ENCODE measurements around the gene MMP17. TPM values are rescaled to one million over a fixed set of nuclear protein-coding genes. Genes with fewer than 3 reads are reported as not detected.
"Not testable (repeated sequence)": the region's sequence is repeated elsewhere in the genome, so short reads cannot be mapped to it uniquely, and the experiment has no call there.

Gene MMP17
- total and polyA plus RNA-seq, 2 donors (not counting 3 experiments of a cell fraction or from before 2014, with no cell fraction given): 3.6 to 10.8 TPM

DNA sequence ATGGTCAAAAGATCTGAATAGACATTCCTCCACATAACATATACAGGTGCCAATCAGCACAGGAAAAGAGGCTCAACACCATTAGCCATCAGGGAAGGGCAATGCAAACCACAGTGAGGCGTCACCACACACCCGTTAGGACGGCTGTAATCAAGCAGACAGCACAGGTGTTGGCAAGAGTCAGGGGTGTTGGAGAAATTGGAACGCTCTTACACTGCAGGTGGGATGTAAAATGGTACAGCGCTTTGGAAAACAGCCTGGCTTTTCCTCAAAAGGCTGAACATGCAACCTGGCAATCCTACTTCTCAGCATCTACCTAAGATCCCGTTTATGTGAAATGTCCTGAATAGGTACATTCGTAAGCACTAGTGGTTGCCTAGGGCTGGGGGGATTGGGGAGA lies 21.5 kb upstream of the MMP17 start:
- no peak for DNase-seq (ENCODE audit: low read depth, low spot score)
- intact Hi-C loops (cut with micrococcal nuclease): no loop called here
- no peaks in the 10 kb centered on the region for H3K9me3 ChIP-seq (replicated peaks; ENCODE audit: control insufficient read depth, insufficient read depth, low read length)
- no peak overlapping the region for H3K4me2 ChIP-seq (ENCODE audit: insufficient read depth, low read length)
- no peak overlapping the region for H3K27ac ChIP-seq (ENCODE audit: insufficient read depth, low read depth, low read length)
- FAIRE-seq: no peak
- peaks cover 8% of the 10 kb centered on the region for H3K4me1 ChIP-seq (ENCODE audit: control insufficient read depth, extremely low read depth, insufficient read depth, low read length)
- H3K9me1 ChIP-seq (replicated peaks; ENCODE audit: control insufficient read depth, extremely low read depth, insufficient read depth, low read length): no peaks in the 10 kb centered on the region
- peaks cover 0 to 3% of the 10 kb centered on the region in 2 experiments for H3K36me3 ChIP-seq (ENCODE audit: control insufficient read depth in 2 of 2, extremely low read depth in 1 of 2, insufficient read depth in 2 of 2, low read length in 2 of 2)
- H3K27me3 ChIP-seq (ENCODE audit: control insufficient read depth in 2 of 2, insufficient read depth in 2 of 2, low read length in 2 of 2): no peaks in the 10 kb centered on the region
- dilution Hi-C loops (cut with MboI; ENCODE audit: extremely low pct_ligation_motif_present, low sequenced_read_pairs): no loop called here
- POLR2A ChIA-PET: no interaction called here
- no peak for TF ChIP-seq MYC (IDR thresholded peaks at IDR 0.05; ENCODE audit: low read depth, low read length)
- TF ChIP-seq POLR2AphosphoS5 (IDR thresholded peaks at IDR 0.05; ENCODE audit: insufficient read depth, low read depth, low read length): no peak
- no peak for TF ChIP-seq POLR2A (IDR thresholded peaks at IDR 0.05; ENCODE audit: low read depth, low read length)
- no peak for TF ChIP-seq MAX (IDR thresholded peaks at IDR 0.05; ENCODE audit: insufficient read depth, insufficient read length)
- no peak for TF ChIP-seq FOS (IDR thresholded peaks at IDR 0.05; ENCODE audit: borderline replicate concordance, insufficient read depth, low read length)
- CTCF ChIA-PET: interaction anchor here (1.5 kb wide), 1 partner anchor 18 kb away, joined by 5 read pairs; no protein-coding TSS in a partner anchor
- no peak overlapping the region for H3K9ac ChIP-seq (replicated peaks; ENCODE audit: extremely low read depth, insufficient read depth, low read length)
- no peak overlapping the region for H2AFZ ChIP-seq (ENCODE audit: low read depth, low read length)
- H3K79me2 ChIP-seq (ENCODE audit: control insufficient read depth, insufficient read depth, low read length): no peaks in the 10 kb centered on the region
- no TSS peak for BruUV-seq (replicated peaks)
- no peak overlapping the region for H3K4me3 ChIP-seq (replicated peaks in 1 of 3; ENCODE audit: insufficient read depth in 1 of 3, low read depth in 1 of 3, low read length in 3 of 3)
- H4K20me1 ChIP-seq (replicated peaks; ENCODE audit: control insufficient read depth, extremely low read depth, insufficient read depth, low read length): no peaks in the 10 kb centered on the region

GRCh38 chr12:131808744-131809371 lies 19.3 kb upstream of the MMP17 start:
- intact Hi-C loops (cut with micrococcal nuclease) (no loop called here), dilution Hi-C loops (cut with MboI; ENCODE audit: extremely low pct_ligation_motif_present, low sequenced_read_pairs) (no loop called here)
- Histone ChIP-seq H3K4me2 (ENCODE audit: insufficient read depth, low read length) (no peak overlapping the region), H3K9ac (replicated peaks; ENCODE audit: extremely low read depth, insufficient read depth, low read length) (no peak overlapping the region), H3K79me2 (ENCODE audit: control insufficient read depth, insufficient read depth, low read length) (no peaks in the 10 kb centered on the region), H2AFZ (ENCODE audit: low read depth, low read length) (peak overlapping the region; percentile 68), H3K36me3 (ENCODE audit: control insufficient read depth in 2 of 2, extremely low read depth in 1 of 2, insufficient read depth in 2 of 2, low read length in 2 of 2) (no peaks in the 10 kb centered on the region), H3K9me1 (replicated peaks; ENCODE audit: control insufficient read depth, extremely low read depth, insufficient read depth, low read length) (no peaks in the 10 kb centered on the region), H3K4me3 (replicated peaks in 1 of 3; ENCODE audit: insufficient read depth in 1 of 3, low read depth in 1 of 3, low read length in 3 of 3) (no peak overlapping the region), H3K4me1 (ENCODE audit: control insufficient read depth, extremely low read depth, insufficient read depth, low read length) (peaks cover 5% of the 10 kb centered on the region), H3K27ac (ENCODE audit: insufficient read depth, low read depth, low read length) (no peak overlapping the region), H3K9me3 (replicated peaks; ENCODE audit: control insufficient read depth, insufficient read depth, low read length) (no peaks in the 10 kb centered on the region), H4K20me1 (replicated peaks; ENCODE audit: control insufficient read depth, extremely low read depth, insufficient read depth, low read length) (no peaks in the 10 kb centered on the region), H3K27me3 (ENCODE audit: control insufficient read depth in 2 of 2, insufficient read depth in 2 of 2, low read length in 2 of 2) (no peaks in the 10 kb centered on the region)
- CTCF ChIA-PET: no interaction called here
- POLR2A ChIA-PET: no interaction called here
- peak; percentile 44 for FAIRE-seq
- no peak for DNase-seq (ENCODE audit: low read depth, low spot score)
- BruUV-seq (replicated peaks): no TSS peak
- TF ChIP-seq MAX (IDR thresholded peaks at IDR 0.05; ENCODE audit: insufficient read depth, insufficient read length) (no peak), POLR2AphosphoS5 (IDR thresholded peaks at IDR 0.05; ENCODE audit: insufficient read depth, low read depth, low read length) (peak; percentile 36)
- TF ChIP-seq, protein P1, sequence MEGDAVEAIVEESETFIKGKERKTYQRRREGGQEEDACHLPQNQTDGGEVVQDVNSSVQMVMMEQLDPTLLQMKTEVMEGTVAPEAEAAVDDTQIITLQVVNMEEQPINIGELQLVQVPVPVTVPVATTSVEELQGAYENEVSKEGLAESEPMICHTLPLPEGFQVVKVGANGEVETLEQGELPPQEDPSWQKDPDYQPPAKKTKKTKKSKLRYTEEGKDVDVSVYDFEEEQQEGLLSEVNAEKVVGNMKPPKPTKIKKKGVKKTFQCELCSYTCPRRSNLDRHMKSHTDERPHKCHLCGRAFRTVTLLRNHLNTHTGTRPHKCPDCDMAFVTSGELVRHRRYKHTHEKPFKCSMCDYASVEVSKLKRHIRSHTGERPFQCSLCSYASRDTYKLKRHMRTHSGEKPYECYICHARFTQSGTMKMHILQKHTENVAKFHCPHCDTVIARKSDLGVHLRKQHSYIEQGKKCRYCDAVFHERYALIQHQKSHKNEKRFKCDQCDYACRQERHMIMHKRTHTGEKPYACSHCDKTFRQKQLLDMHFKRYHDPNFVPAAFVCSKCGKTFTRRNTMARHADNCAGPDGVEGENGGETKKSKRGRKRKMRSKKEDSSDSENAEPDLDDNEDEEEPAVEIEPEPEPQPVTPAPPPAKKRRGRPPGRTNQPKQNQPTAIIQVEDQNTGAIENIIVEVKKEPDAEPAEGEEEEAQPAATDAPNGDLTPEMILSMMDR (IDR thresholded peaks at IDR 0.05; ENCODE audit: extremely low read depth in 1 of 2, insufficient read depth in 1 of 2, low read depth in 1 of 2, low read length in 2 of 2): no peak

- BruUV-seq (replicated peaks); CTCF ChIA-PET: not testable (repeated sequence)
Measured at GRCh38 chr12:131809476-131810254, 18.5 kb upstream of the MMP17 start.

More at GRCh38 chr12:131809476-131810254, 18.5 kb upstream of the MMP17 start:
- H3K9me3 ChIP-seq (replicated peaks; ENCODE audit: control insufficient read depth, insufficient read depth, low read length); H3K9me1 ChIP-seq (replicated peaks; ENCODE audit: control insufficient read depth, extremely low read depth, insufficient read depth, low read length); DNase-seq (ENCODE audit: low read depth, low spot score); intact Hi-C loops (cut with micrococcal nuclease); H3K4me2 ChIP-seq (ENCODE audit: insufficient read depth, low read length); H3K27ac ChIP-seq (ENCODE audit: insufficient read depth, low read depth, low read length); H3K4me1 ChIP-seq (ENCODE audit: control insufficient read depth, extremely low read depth, insufficient read depth, low read length); POLR2A ChIA-PET; H3K4me3 ChIP-seq (replicated peaks in 1 of 3; ENCODE audit: insufficient read depth in 1 of 3, low read depth in 1 of 3, low read length in 3 of 3); H3K79me2 ChIP-seq (ENCODE audit: control insufficient read depth, insufficient read depth, low read length); H3K9ac ChIP-seq (replicated peaks; ENCODE audit: extremely low read depth, insufficient read depth, low read length); H3K36me3 ChIP-seq (ENCODE audit: control insufficient read depth in 2 of 2, extremely low read depth in 1 of 2, insufficient read depth in 2 of 2, low read length in 2 of 2); H3K27me3 ChIP-seq (ENCODE audit: control insufficient read depth in 2 of 2, insufficient read depth in 2 of 2, low read length in 2 of 2); H2AFZ ChIP-seq (ENCODE audit: low read depth, low read length); FAIRE-seq; H4K20me1 ChIP-seq (replicated peaks; ENCODE audit: control insufficient read depth, extremely low read depth, insufficient read depth, low read length); dilution Hi-C loops (cut with MboI; ENCODE audit: extremely low pct_ligation_motif_present, low sequenced_read_pairs): not testable (repeated sequence)
